Upper lobe of left lung (tissue), 4 donors: ENCODE data around the gene HYCC2.

Experiments
- CTCF ChIP-seq, 6 experiments: fragments of 450-650 bp in 4 of 6; fragments of 200-600 bp in 2 of 6; sonication (generic) in 2 of 6; IDR thresholded peaks; one replicate each; pipeline ENCODE4 v1.5.1; 2016 to 2019; ENCODE audit warnings: antibody characterized with exemption in 6 of 6
- POLR2A ChIP-seq, 4 donors: fragments of 450-650 bp; IDR thresholded peaks; one replicate each; pipeline ENCODE4 v1.5.1; 2016 to 2017; ENCODE audit warnings: antibody characterized with exemption in 4 of 4, mild to moderate bottlenecking in 2 of 4

- no peak for TF ChIP-seq CTCF (IDR thresholded peaks at IDR 0.05)
- TF ChIP-seq POLR2A (IDR thresholded peaks at IDR 0.05): no peak
Measured at GRCh38 chr2:201105759-201106158, 34.3 kb upstream of the HYCC2 start.
